Small intestine (tissue), 16 donors: ENCODE measurements around the gene LAD1. TPM values are rescaled to one million over a fixed set of nuclear protein-coding genes. Genes with fewer than 3 reads are reported as not detected.

Experiments
- DNase-seq, 2 donors: peaks; one replicate each; pipeline versions ENCODE4 v3.0.0 to v3.0.0-alpha.2; 2013
- FAIRE-seq: peaks from 2 replicates; lab custom pipeline; 2012; peaks lifted over from hg19 to GRCh38; lab: Jason Lieb, UNC
- H3K27ac ChIP-seq, 3 donors: one replicate each; pipeline ENCODE4 v1.5.1; 2013; ENCODE audit warnings: low read length in 2 of 3, mild to moderate bottlenecking in 2 of 3, control low read depth in 1 of 3, inconsistent platforms in 1 of 3, low read depth in 1 of 3, moderate library complexity in 1 of 3
- H3K27me3 ChIP-seq, 3 donors: one replicate each; pipeline ENCODE4 v1.6.1; 2013; ENCODE audit warnings: low read length in 3 of 3, inconsistent platforms in 1 of 3; ENCODE audit not compliant: control insufficient read depth in 3 of 3, insufficient read depth in 3 of 3
- H3K36me3 ChIP-seq, 3 donors: one replicate each; pipeline ENCODE4 v1.6.1; 2013; ENCODE audit warnings: low read length in 3 of 3, inconsistent platforms in 1 of 3, low read depth in 1 of 3, mild to moderate bottlenecking in 1 of 3, moderate library complexity in 1 of 3; ENCODE audit not compliant: control insufficient read depth in 3 of 3, insufficient read depth in 2 of 3
- H3K4me1 ChIP-seq, 3 donors: one replicate each; pipeline ENCODE4 v1.6.1; 2013; ENCODE audit warnings: low read length in 2 of 3, inconsistent platforms in 1 of 3, low read depth in 1 of 3, mild to moderate bottlenecking in 1 of 3, moderate library complexity in 1 of 3; ENCODE audit not compliant: control insufficient read depth in 3 of 3, insufficient read depth in 2 of 3
- H3K4me3 ChIP-seq, 3 donors: one replicate each; pipeline ENCODE4 v1.5.1; 2013; ENCODE audit warnings: low read length in 3 of 3, control low read depth in 1 of 3, inconsistent platforms in 1 of 3, low read depth in 1 of 3, mild to moderate bottlenecking in 1 of 3, moderate library complexity in 1 of 3
- H3K9me3 ChIP-seq, 2 donors: one replicate each; pipeline ENCODE4 v1.6.1; 2013; ENCODE audit warnings: low read depth in 1 of 2, low read length in 1 of 2; ENCODE audit not compliant: control insufficient read depth in 2 of 2, insufficient read depth in 1 of 2
- WGBS, 3 donors: extraction: QIAGEN DNeasy Blood & Tissue Kit; methylation state at CpG; one replicate each; pipeline ENCODE4 v1.1.7; 2013; 5-methylcytosine and 5-hydroxymethylcytosine counted together
- long read RNA-seq, 10 donors: transcript quantifications; one replicate each; lab custom pipeline, GENCODE V29; 2026
- polyA plus RNA-seq, 4 donors: library from polyadenylated mRNA; stranded (reverse) in 3 of 4; unstranded in 1 of 4; fragments of 200-250 nt in 3 of 4; fragments of 120-200 nt in 1 of 4; gene quantifications; one replicate each; pipeline versions ENCODE4 v1.2.1 to v1.2.3, GENCODE V29; 2013
- donor health status: healthy with polysubstance abuse.
- donor health status: control.
- donor health status: control.
- donor health status: Bipolar disorder and iron deficiency.
- donor health status: healthy.

Gene LAD1
- polyA plus RNA-seq, result 100 to 1,000 TPM; 108 to 138 (median 131) TPM
- long read RNA-seq, donor 1, result 0 reads
- long read RNA-seq, donor 2, transcript LAD1-202 (10 exons, 2,906 nt), result major isoform, 8 of 19 reads
- long read RNA-seq, donor 2, partial matches to known transcripts, result 11 of 19 reads
- long read RNA-seq, donor 2, other reads (novel, unspliced or antisense), result 0 of 19 reads
- long read RNA-seq, donor 3, transcript LAD1-202 (10 exons, 2,906 nt), result major isoform, 6 of 37 reads
- long read RNA-seq, donor 3, partial matches to known transcripts, result 31 of 37 reads
- long read RNA-seq, donor 3, other reads (novel, unspliced or antisense), result 0 of 37 reads
- long read RNA-seq, donor 4, partial matches to known transcripts, result 8 of 8 reads
- long read RNA-seq, donor 4, other reads (novel, unspliced or antisense), result 0 of 8 reads
- long read RNA-seq, donor 5, partial matches to known transcripts, result 49 of 53 reads
- long read RNA-seq, donor 5, other reads (novel, unspliced or antisense), result 0 of 53 reads
- long read RNA-seq, donor 6, transcript LAD1-202 (10 exons, 2,906 nt), result major isoform, 14 of 63 reads
- long read RNA-seq, donor 6, partial matches to known transcripts, result 49 of 63 reads
- long read RNA-seq, donor 6, other reads (novel, unspliced or antisense), result 0 of 63 reads
- long read RNA-seq, donor 7, result 0 reads
- long read RNA-seq, donor 8, result 0 reads
- long read RNA-seq, donor 9, partial matches to known transcripts, result 13 of 16 reads
- long read RNA-seq, donor 9, other reads (novel, unspliced or antisense), result 0 of 16 reads
- long read RNA-seq, donor 10, transcript LAD1-202 (10 exons, 2,906 nt), result major isoform, 11 of 105 reads
- long read RNA-seq, donor 10, partial matches to known transcripts, result 94 of 105 reads
- long read RNA-seq, donor 10, other reads (novel, unspliced or antisense), result 0 of 105 reads

GRCh38 chr1:201399018-201399351 lies at the start of gene LAD1:
TSS of gene LAD1 (minus strand) at chr1:201399324. CDS start at chr1:201399306, 18 bp downstream.
- 1 to 9% (median 4%) methylated on average over 15 to 25 of the region's 25 CpGs for WGBS, 3 donors
- peaks cover 3 to 64% (median 7%) of the 10 kb centered on the region in 3 donors for H3K4me1 ChIP-seq
- peaks cover 0 to 51% (median 0%) of the 10 kb centered on the region in 3 donors for H3K36me3 ChIP-seq
- FAIRE-seq (no peak), DNase-seq (no peak)
- peaks cover 0 to 8% (median 5%) of the 10 kb centered on the region in 3 donors for H3K27me3 ChIP-seq
- peak within 1 kb of the TSS; percentile 95 to 99 (median 95) for H3K27ac ChIP-seq
- H3K9me3 ChIP-seq, result no peaks in the 10 kb centered on the region
- peak within 1 kb of the TSS; percentile 24 to 92 (median 71) for H3K4me3 ChIP-seq

GRCh38 chr1:201447903-201448871 lies 49.1 kb upstream of the LAD1 start:
- 26 to 37% (median 30%) methylated on average over 20 of the region's 20 CpGs for WGBS, 3 donors
- peaks cover 0 to 2% of the 10 kb centered on the region in 2 donors for H3K9me3 ChIP-seq
- no peak for FAIRE-seq
- peak; percentile 63 to 86 for DNase-seq
- peaks cover 0 to 4% (median 0%) of the 10 kb centered on the region in 3 donors for H3K27me3 ChIP-seq
- H3K4me1 ChIP-seq, result peaks cover 0 to 8% (median 0%) of the 10 kb centered on the region in 3 donors
- H3K4me3 ChIP-seq, result no peak overlapping the region
- H3K36me3 ChIP-seq, result no peaks in the 10 kb centered on the region
- no peak overlapping the region for H3K27ac ChIP-seq

- Histone ChIP-seq H3K36me3 (no peaks in the 10 kb centered on the region), H3K4me3 (no peak overlapping the region), H3K4me1 (peaks cover 0 to 2% (median 0%) of the 10 kb centered on the region in 3 donors), H3K27me3 (peaks cover 0 to 4% (median 0%) of the 10 kb centered on the region in 3 donors), H3K27ac (no peak overlapping the region), H3K9me3 (no peaks in the 10 kb centered on the region)
- DNase-seq (no peak), FAIRE-seq (no peak)
- whole genome bisulfite sequencing, 3 donors, result 66 to 83% (median 74%) methylated on average over 6 of the region's 6 CpGs
These were observed 46.2 kb upstream of the LAD1 start for GRCh38 chr1:201445310-201445709.

GRCh38 chr1:201444792-201445191 lies 45.7 kb upstream of the LAD1 start:
- H3K36me3 ChIP-seq, result no peaks in the 10 kb centered on the region
- H3K4me3 ChIP-seq, result no peak overlapping the region
- H3K9me3 ChIP-seq, result no peaks in the 10 kb centered on the region
- DNase-seq, result no peak
- 74 to 90% (median 77%) methylated on average over 4 of the region's 4 CpGs for WGBS, 3 donors
- H3K27me3 ChIP-seq, result peaks cover 0 to 4% (median 0%) of the 10 kb centered on the region in 3 donors
- H3K4me1 ChIP-seq, result peaks cover 0 to 2% (median 0%) of the 10 kb centered on the region in 3 donors
- H3K27ac ChIP-seq, result no peak overlapping the region
- FAIRE-seq, result no peak

- peaks cover 0 to 2% (median 0%) of the 10 kb centered on the region in 3 donors for H3K4me1 ChIP-seq
- FAIRE-seq, result no peak
- no peak overlapping the region for H3K4me3 ChIP-seq
- no peaks in the 10 kb centered on the region for H3K36me3 ChIP-seq
- 85 to 92% (median 87%) methylated on average over 7 of the region's 7 CpGs for WGBS, 3 donors
- peaks cover 0 to 4% (median 0%) of the 10 kb centered on the region in 3 donors for H3K27me3 ChIP-seq
- no peaks in the 10 kb centered on the region for H3K9me3 ChIP-seq
- no peak for DNase-seq
- H3K27ac ChIP-seq, result no peak overlapping the region
These were observed 44.6 kb upstream of the LAD1 start for GRCh38 chr1:201443747-201444146.

- H3K27ac ChIP-seq, result no peak overlapping the region
- H3K9me3 ChIP-seq, result no peaks in the 10 kb centered on the region
- FAIRE-seq (no peak), DNase-seq (no peak)
- peaks cover 0 to 4% (median 0%) of the 10 kb centered on the region in 3 donors for H3K4me1 ChIP-seq
- no peaks in the 10 kb centered on the region for H3K27me3 ChIP-seq
- no peaks in the 10 kb centered on the region for H3K36me3 ChIP-seq
- WGBS, 3 donors, result 46 to 70% (median 55%) methylated on average over 3 of the region's 3 CpGs
- H3K4me3 ChIP-seq, result no peak overlapping the region
These were observed 37.8 kb upstream of the LAD1 start for GRCh38 chr1:201436969-201437368.

- no peaks in the 10 kb centered on the region for H3K27me3 ChIP-seq
- no peaks in the 10 kb centered on the region for H3K36me3 ChIP-seq
- no peak for DNase-seq
- H3K27ac ChIP-seq, result no peak overlapping the region
- no peak overlapping the region for H3K4me3 ChIP-seq
- peaks cover 0 to 4% (median 0%) of the 10 kb centered on the region in 3 donors for H3K4me1 ChIP-seq
- WGBS, 3 donors, result 58 to 59% (median 58%) methylated on average over 6 of the region's 6 CpGs
- H3K9me3 ChIP-seq, result no peaks in the 10 kb centered on the region
- FAIRE-seq, result no peak
These were observed 37.3 kb upstream of the LAD1 start for GRCh38 chr1:201436393-201436792.
